IMR-90 (cell line): ENCODE data around the gene IL1RAP. TPM values are rescaled to one million over a fixed set of nuclear protein-coding genes. Genes with fewer than 3 reads are reported as not detected.

Experiments
- ATAC-seq: fragments of 200-7000 bp; cut with Tn5 transposase; 2 replicates; pipeline ENCODE4 v1.9.1; 2020; ENCODE audit warnings: low read depth, mild to moderate bottlenecking, moderate library complexity
- BruUV-seq: library from RNA; stranded (reverse); fragments of 400-500 nt; replicated peaks from 2 replicates; lab custom pipeline; 2021; lab: Mats Ljungman, UMichigan
- CTCF ChIA-PET: fragments of 300-600 bp; formaldehyde crosslinking; extraction: SDS; loops from one replicate; lab custom pipeline; 2021; ENCODE audit warnings: antibody characterized with exemption; lab: Yijun Ruan, JAX
- POLR2A ChIA-PET: fragments of 300-600 bp; sonication (Branson Sonifier 250); formaldehyde crosslinking; loops from one replicate; lab custom pipeline; 2022; ENCODE audit warnings: antibody characterized with exemption; ENCODE audit not compliant: unreplicated experiment; lab: Charles Lee
- DNase-seq: peaks from one replicate; pipeline ENCODE4 v3.0.0; 2013
- H2AFZ ChIP-seq: replicated peaks from 2 replicates; pipeline ENCODE3; 2013; ENCODE audit warnings: low read length, mild to moderate bottlenecking; ENCODE audit not compliant: poor library complexity
- H2AK5ac ChIP-seq: 2 replicates; pipeline ENCODE4 v1.6.1; 2013; ENCODE audit warnings: low read depth, low read length, inconsistent platforms
- H2AK9ac ChIP-seq: replicated peaks from 2 replicates; pipeline ENCODE3; 2013; ENCODE audit warnings: mild to moderate bottlenecking, low read depth, low read length, moderate library complexity; ENCODE audit not compliant: poor library complexity
- H2BK120ac ChIP-seq: 2 replicates; pipeline ENCODE4 v1.6.1; 2013; ENCODE audit warnings: low read depth, low read length, inconsistent platforms
- H2BK15ac ChIP-seq: 3 replicates; pipeline ENCODE4 v1.6.1; 2013; ENCODE audit warnings: low read depth, low read length, inconsistent platforms
- H2BK20ac ChIP-seq: 2 replicates; pipeline ENCODE4 v1.6.1; 2013; ENCODE audit warnings: low read depth, mild to moderate bottlenecking, inconsistent platforms, low read length, moderate library complexity
- H2BK5ac ChIP-seq: 2 replicates; pipeline ENCODE4 v1.6.1; 2013; ENCODE audit warnings: mild to moderate bottlenecking, low read depth, low read length, inconsistent platforms; ENCODE audit not compliant: poor library complexity, severe bottlenecking
- H3K14ac ChIP-seq: replicated peaks from 2 replicates; pipeline ENCODE4 v1.6.1; 2013; ENCODE audit warnings: low read depth, low read length, inconsistent platforms
- H3K18ac ChIP-seq: 2 replicates; pipeline ENCODE4 v1.6.1; 2013; ENCODE audit warnings: low read depth, low read length, control low read depth
- H3K23ac ChIP-seq: 2 replicates; pipeline ENCODE4 v1.6.1; 2013; ENCODE audit warnings: low read depth, low read length, inconsistent platforms
- H3K27ac ChIP-seq: 2 replicates; pipeline ENCODE4 v1.5.1; 2013; ENCODE audit warnings: mild to moderate bottlenecking, control low read depth, low read length; ENCODE audit not compliant: insufficient read depth
- H3K27me3 ChIP-seq: 2 replicates; pipeline ENCODE4 v1.6.1; 2013; ENCODE audit warnings: low read length; ENCODE audit not compliant: control insufficient read depth, insufficient read depth
- H3K36me3 ChIP-seq: 2 replicates; pipeline ENCODE4 v1.6.1; 2013; ENCODE audit warnings: low read length, mixed read lengths; ENCODE audit not compliant: control insufficient read depth, insufficient read depth
- H3K4ac ChIP-seq: 2 replicates; pipeline ENCODE4 v1.6.1; 2013; ENCODE audit warnings: low read depth, low read length, inconsistent platforms
- H3K4me1 ChIP-seq: 2 replicates; pipeline ENCODE4 v1.6.1; 2013; ENCODE audit warnings: low read length, mixed read lengths; ENCODE audit not compliant: control insufficient read depth, insufficient read depth
- H3K4me2 ChIP-seq: 2 replicates; pipeline ENCODE4 v1.6.1; 2013; ENCODE audit warnings: low read depth, mild to moderate bottlenecking, control low read depth, low read length, moderate library complexity
- H3K4me3 ChIP-seq: 2 replicates; pipeline ENCODE4 v1.5.1; 2013; ENCODE audit warnings: low read depth, mild to moderate bottlenecking, control low read depth, low read length, moderate library complexity; ENCODE audit not compliant: insufficient read depth
- H3K56ac ChIP-seq: 2 replicates; pipeline ENCODE4 v1.6.1; 2013; ENCODE audit warnings: low read length, inconsistent platforms; ENCODE audit not compliant: insufficient read depth; ENCODE audit errors: extremely low read depth
- H3K79me1 ChIP-seq, 2 experiments: 2 replicates each; pipeline ENCODE4 v1.6.1; 2013; ENCODE audit warnings: low read length in 2 of 2, inconsistent platforms in 1 of 2, low read depth in 1 of 2
- H3K9ac ChIP-seq: 2 replicates; pipeline ENCODE4 v1.6.1; 2013; ENCODE audit warnings: low read depth, low read length, control low read depth
- H3K9me1 ChIP-seq: 2 replicates; pipeline ENCODE4 v1.6.1; 2013; ENCODE audit warnings: low read length, inconsistent platforms; ENCODE audit not compliant: insufficient read depth
- H3K9me3 ChIP-seq: 2 replicates; pipeline ENCODE4 v1.6.1; 2013; ENCODE audit warnings: low read length; ENCODE audit not compliant: control insufficient read depth, insufficient read depth
- H4K20me1 ChIP-seq: 2 replicates; pipeline ENCODE4 v1.6.1; 2013; ENCODE audit warnings: low read length, inconsistent platforms; ENCODE audit not compliant: insufficient read depth
- H4K5ac ChIP-seq: 2 replicates; pipeline ENCODE4 v1.6.1; 2013; ENCODE audit warnings: mild to moderate bottlenecking, low read depth, low read length, control low read depth
- H4K8ac ChIP-seq, 2 experiments: 2 replicates each; pipeline ENCODE4 v1.6.1; 2013; ENCODE audit warnings: low read depth in 2 of 2, low read length in 2 of 2, control low read depth in 1 of 2, inconsistent platforms in 1 of 2
- H4K91ac ChIP-seq: 2 replicates; pipeline ENCODE4 v1.6.1; 2013; ENCODE audit warnings: low read depth, low read length, inconsistent platforms; ENCODE audit not compliant: insufficient read depth
- MAZ ChIP-seq: IDR thresholded peaks from 2 replicates; pipeline ENCODE4 v1.6.1; 2012; ENCODE audit warnings: low read depth, mild to moderate bottlenecking, low read length, improper control_type of control experiment, moderate library complexity, borderline replicate concordance
- POLR2A ChIP-seq: IDR thresholded peaks from 2 replicates; pipeline ENCODE4 v1.6.1; 2012; ENCODE audit warnings: mild to moderate bottlenecking, low read depth, low read length
- RFX5 ChIP-seq: IDR thresholded peaks from 2 replicates; pipeline ENCODE4 v1.8.0; 2012; ENCODE audit warnings: low read depth, mild to moderate bottlenecking, low read length, moderate library complexity
- WGBS, 2 experiments: methylation state at CpG; one replicate each; pipeline versions ENCODE4 v1.1.5 to v1.1.7; 2013; ENCODE audit warnings: missing lambda C conversion rate in 2 of 2; ENCODE audit not compliant: insufficient read length in 1 of 2; ENCODE audit errors: extremely low coverage in 2 of 2; 5-methylcytosine and 5-hydroxymethylcytosine counted together
- dilution Hi-C: fragments of 300-500 bp; cut with HindIII; formaldehyde crosslinking; loops from one replicate; pipeline ENCODE4 v1.14.3; 2018; ENCODE audit warnings: low sequenced_read_pairs; ENCODE audit not compliant: unreplicated experiment
- in situ Hi-C: fragments of 300-500 bp; cut with MboI; formaldehyde crosslinking; loops from 3 replicates; pipeline ENCODE4 v1.14.3; 2019; ENCODE audit warnings: low sequenced_read_pairs, inconsistent platforms, mixed read lengths
- intact Hi-C: fragments of 100-400 bp; cut with micrococcal nuclease; formaldehyde crosslinking; loops from 2 replicates; pipeline ENCODE4 v1.10.0; 2022
- polyA plus RNA-seq, 3 experiments: library from polyadenylated mRNA; depleted of rRNA; stranded (reverse); fragments of >200 nt; gene quantifications; 2 replicates each; pipeline ENCODE4 v1.2.3, GENCODE V29; 2012; ENCODE audit warnings: low replicate concordance in 1 of 3
- total RNA-seq: library from RNA; depleted of rRNA; stranded (reverse); fragments of >200 nt; gene quantifications from 2 replicates; pipeline ENCODE4 v1.2.3, GENCODE V29; 2012
- TF ChIP-seq, protein P1 (sequence below): fragments of 150-350 bp; IDR thresholded peaks from 2 replicates; pipeline ENCODE4 v1.6.1; 2017; ENCODE audit warnings: mild to moderate bottlenecking, antibody characterized with exemption, low read length, low read depth

Gene IL1RAP
- total and polyA plus RNA-seq, 2 of the 4 experiments (the other 2 are of a cell fraction): 8.3 to 11.3 TPM

DNA sequence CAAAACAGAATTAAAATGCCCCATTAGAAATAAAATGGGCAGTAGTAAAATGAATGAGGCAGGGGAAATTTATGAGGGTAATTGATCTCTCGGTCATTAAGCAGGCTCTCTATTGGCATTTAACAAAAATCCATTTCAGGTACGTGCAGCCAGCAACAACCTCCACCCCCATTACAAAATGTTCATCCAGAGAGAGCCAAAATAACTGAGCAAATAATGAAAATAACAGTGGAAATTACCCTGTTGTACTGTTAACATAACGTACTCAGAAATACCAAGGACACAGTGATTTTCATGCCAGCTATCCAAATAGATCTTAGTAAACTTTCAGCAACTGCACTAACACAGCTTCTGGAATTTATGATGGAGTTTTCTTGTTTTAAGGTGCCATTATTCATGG lies 127.7 kb downstream of the IL1RAP start:
- POLR2A ChIA-PET: no interaction called here
- no peak overlapping the region for H2AFZ ChIP-seq
- TF ChIP-seq, protein P1, sequence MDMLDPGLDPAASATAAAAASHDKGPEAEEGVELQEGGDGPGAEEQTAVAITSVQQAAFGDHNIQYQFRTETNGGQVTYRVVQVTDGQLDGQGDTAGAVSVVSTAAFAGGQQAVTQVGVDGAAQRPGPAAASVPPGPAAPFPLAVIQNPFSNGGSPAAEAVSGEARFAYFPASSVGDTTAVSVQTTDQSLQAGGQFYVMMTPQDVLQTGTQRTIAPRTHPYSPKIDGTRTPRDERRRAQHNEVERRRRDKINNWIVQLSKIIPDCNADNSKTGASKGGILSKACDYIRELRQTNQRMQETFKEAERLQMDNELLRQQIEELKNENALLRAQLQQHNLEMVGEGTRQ: no peak
- no peak for TF ChIP-seq MAZ
- TF ChIP-seq POLR2A: no peak
- no peak for TF ChIP-seq RFX5
- no peak overlapping the region for H3K9ac ChIP-seq
- H4K5ac ChIP-seq: no peak overlapping the region
- H3K4me1 ChIP-seq: no peaks in the 10 kb centered on the region
- H2BK5ac ChIP-seq: no peak overlapping the region
- H3K79me1 ChIP-seq: no peaks in the 10 kb centered on the region
- DNase-seq (no peak), ATAC-seq (no peak)
- H3K4ac ChIP-seq: no peak overlapping the region
- intact Hi-C loops (no loop called here), in situ Hi-C loops (no loop called here), dilution Hi-C loops (no loop called here)
- H3K14ac ChIP-seq: no peak overlapping the region
- no peak overlapping the region for H3K4me3 ChIP-seq
- no peak overlapping the region for H3K23ac ChIP-seq
- H2AK9ac ChIP-seq: no peak overlapping the region
- WGBS, 2 experiments: no CpG with 5 or more reads among the region's 3 CpGs
- H4K8ac ChIP-seq: no peak overlapping the region
- H3K9me1 ChIP-seq: 0 out of 2 replicates have a peak, but pooled peaks cover 3% of the 10 kb centered on the region
- no peak overlapping the region for H2AK5ac ChIP-seq
- H3K18ac ChIP-seq: no peak overlapping the region
- BruUV-seq: no TSS peak
- no peaks in the 10 kb centered on the region for H4K20me1 ChIP-seq
- H2BK20ac ChIP-seq: no peak overlapping the region
- no peak overlapping the region for H3K4me2 ChIP-seq
- H4K91ac ChIP-seq: no peak overlapping the region
- H3K56ac ChIP-seq: no peak overlapping the region
- peaks cover 1% of the 10 kb centered on the region; the same call in 1 of the 2 replicates for H3K36me3 ChIP-seq
- CTCF ChIA-PET: no interaction called here
- H2BK15ac ChIP-seq: no peak overlapping the region
- H2BK120ac ChIP-seq: no peak overlapping the region
- H3K27me3 ChIP-seq: no peaks in the 10 kb centered on the region
- H3K27ac ChIP-seq: no peak overlapping the region
- H3K9me3 ChIP-seq: no peaks in the 10 kb centered on the region
